Suprapubic skin (tissue), 3 donors: ENCODE results near the gene PAQR7.

Experiments used
- POLR2A ChIP-seq, 2 donors: fragments of 450-650 bp; IDR thresholded peaks; one replicate each; pipeline ENCODE4 v1.6.1; 2017; ENCODE audit warnings: antibody characterized with exemption in 2 of 2, mild to moderate bottlenecking in 2 of 2, moderate library complexity in 2 of 2
- TF ChIP-seq, protein P1 (sequence below), 2 donors: fragments of 200-600 bp in 1 of 2; fragments of 450-650 bp in 1 of 2; sonication (generic) in 1 of 2; IDR thresholded peaks; one replicate each; pipeline ENCODE4 v1.5.1; 2016 to 2019; ENCODE audit warnings: antibody characterized with exemption in 2 of 2, mild to moderate bottlenecking in 1 of 2, moderate library complexity in 1 of 2

DNA sequence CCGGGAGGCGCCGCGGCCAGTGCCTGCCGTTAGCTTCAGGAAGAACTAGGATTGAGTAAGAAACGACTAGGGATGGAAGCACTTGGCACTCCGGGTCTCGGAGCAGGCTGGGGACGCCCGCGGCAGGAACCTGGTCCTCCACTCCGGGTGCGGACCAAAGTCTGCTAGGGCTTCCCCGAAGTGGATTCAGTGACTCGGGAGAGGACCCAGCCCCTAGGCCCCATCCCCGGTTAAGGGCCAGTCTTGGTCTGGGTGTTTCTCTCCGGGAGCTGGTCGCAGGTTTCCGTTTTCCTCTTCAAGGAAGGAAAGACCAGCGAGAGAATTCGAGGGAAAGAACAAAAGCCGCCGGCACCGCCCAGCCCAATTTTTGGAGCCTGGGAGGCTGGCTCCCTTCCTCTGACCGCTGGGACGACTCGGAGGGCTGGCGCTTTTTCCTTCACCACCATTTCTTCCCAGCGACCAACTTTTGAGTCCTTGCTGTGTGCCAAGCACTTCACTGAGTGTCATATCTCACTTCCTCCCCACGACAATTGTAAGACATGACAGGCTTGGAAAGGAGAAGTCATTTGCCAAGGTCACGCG lies 47.6 kb upstream of the PAQR7 start:
- TF ChIP-seq, protein P1, sequence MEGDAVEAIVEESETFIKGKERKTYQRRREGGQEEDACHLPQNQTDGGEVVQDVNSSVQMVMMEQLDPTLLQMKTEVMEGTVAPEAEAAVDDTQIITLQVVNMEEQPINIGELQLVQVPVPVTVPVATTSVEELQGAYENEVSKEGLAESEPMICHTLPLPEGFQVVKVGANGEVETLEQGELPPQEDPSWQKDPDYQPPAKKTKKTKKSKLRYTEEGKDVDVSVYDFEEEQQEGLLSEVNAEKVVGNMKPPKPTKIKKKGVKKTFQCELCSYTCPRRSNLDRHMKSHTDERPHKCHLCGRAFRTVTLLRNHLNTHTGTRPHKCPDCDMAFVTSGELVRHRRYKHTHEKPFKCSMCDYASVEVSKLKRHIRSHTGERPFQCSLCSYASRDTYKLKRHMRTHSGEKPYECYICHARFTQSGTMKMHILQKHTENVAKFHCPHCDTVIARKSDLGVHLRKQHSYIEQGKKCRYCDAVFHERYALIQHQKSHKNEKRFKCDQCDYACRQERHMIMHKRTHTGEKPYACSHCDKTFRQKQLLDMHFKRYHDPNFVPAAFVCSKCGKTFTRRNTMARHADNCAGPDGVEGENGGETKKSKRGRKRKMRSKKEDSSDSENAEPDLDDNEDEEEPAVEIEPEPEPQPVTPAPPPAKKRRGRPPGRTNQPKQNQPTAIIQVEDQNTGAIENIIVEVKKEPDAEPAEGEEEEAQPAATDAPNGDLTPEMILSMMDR (IDR thresholded peaks at IDR 0.05) = no peak
- no peak for TF ChIP-seq POLR2A (IDR thresholded peaks at IDR 0.05)
